Measurements from ENCODE around the gene POLR2E. TPM values are rescaled to one million over a fixed set of nuclear protein-coding genes. Genes with fewer than 3 reads are reported as not detected.
A peak's percentile ranks its signal among the peaks of the same experiment; 100 is the strongest.

Gene POLR2E
- total and polyA plus RNA-seq, 2 experiments from 2014 or later = 371 to 487 TPM

GRCh38 chr19:1039646-1040475, 55.3 kb downstream of the POLR2E start, which contains the start of gene ABCA7:
Gene ABCA7 (plus strand): TSS chr19:1040107. CDS start chr19:1041362, 1,255 bp downstream.
- TF ChIP-seq CTCF (IDR thresholded peaks at IDR 0.05; ENCODE audit: low read depth, low read length) = no peak
- Histone ChIP-seq H3K4me1 (ENCODE audit: low read depth) (peaks cover 8% of the 10 kb centered on the region), H3K36me3 (peaks cover 19% of the 10 kb centered on the region), H3K27me3 (no peaks in the 10 kb centered on the region), H3K9me3 (ENCODE audit: low read depth) (no peaks in the 10 kb centered on the region), H3K27ac (peak within 1 kb of the TSS; percentile 53), H3K4me3 (peak within 1 kb of the TSS; percentile 38)
- DNase-seq (ENCODE audit: low read depth in 1 of 2, low spot score in 1 of 2) = peak; percentile 98 to 99

GRCh38 chr19:1038978-1039645, 56.1 kb downstream of the POLR2E start:
- H3K27me3 ChIP-seq = no peaks in the 10 kb centered on the region
- peak overlapping the region; percentile 53 for H3K27ac ChIP-seq
- DNase-seq (ENCODE audit: low read depth in 1 of 2, low spot score in 1 of 2) = peak in 1 of 2 donors; percentile 48
- no peak for TF ChIP-seq CTCF (IDR thresholded peaks at IDR 0.05; ENCODE audit: low read depth, low read length)
- no peak overlapping the region for H3K4me3 ChIP-seq
- H3K36me3 ChIP-seq = peaks cover 19% of the 10 kb centered on the region
- no peaks in the 10 kb centered on the region for H3K9me3 ChIP-seq (ENCODE audit: low read depth)
- H3K4me1 ChIP-seq (ENCODE audit: low read depth) = peaks cover 8% of the 10 kb centered on the region

GRCh38 chr19:1037621-1038064, 57.5 kb downstream of the POLR2E start:
- Histone ChIP-seq H3K27me3 (no peaks in the 10 kb centered on the region), H3K27ac (no peak overlapping the region), H3K36me3 (peaks cover 27% of the 10 kb centered on the region), H3K9me3 (ENCODE audit: low read depth) (no peaks in the 10 kb centered on the region), H3K4me3 (no peak overlapping the region), H3K4me1 (ENCODE audit: low read depth) (peaks cover 8% of the 10 kb centered on the region)
- no peak for DNase-seq (ENCODE audit: low read depth in 1 of 2, low spot score in 1 of 2)
- no peak for TF ChIP-seq CTCF (IDR thresholded peaks at IDR 0.05; ENCODE audit: low read depth, low read length)

Other genes with a start within 250 kb of the POLR2E start
- gene ELANE, start 243.1 kb downstream of the POLR2E start, total RNA-seq = not detected in 2 replicates
- gene ELANE, start 243.1 kb downstream of the POLR2E start, polyA plus RNA-seq = not detected in 2 replicates
- 1.6 and 2.9 TPM in 2 replicates for gene CFD, start 235.7 kb downstream of the POLR2E start, total RNA-seq
- 3.1 and 6.5 TPM in 2 replicates for gene CFD, start 235.7 kb downstream of the POLR2E start, polyA plus RNA-seq
- gene MED16, start 202.2 kb downstream of the POLR2E start, total RNA-seq = 61.9 and 67.2 TPM in 2 replicates
- gene MED16, start 202.2 kb downstream of the POLR2E start, polyA plus RNA-seq = 104 and 145 TPM in 2 replicates
- gene RNU6-9, start 201.9 kb downstream of the POLR2E start, total RNA-seq = not detected in 2 replicates
- not detected in 2 replicates for gene RNU6-9, start 201.9 kb downstream of the POLR2E start, polyA plus RNA-seq
- gene R3HDM4, start 182.2 kb downstream of the POLR2E start, total RNA-seq = 60.3 and 66.2 TPM in 2 replicates
- gene R3HDM4, start 182.2 kb downstream of the POLR2E start, polyA plus RNA-seq = 82.1 and 86.7 TPM in 2 replicates
- gene KISS1R, start 178.0 kb downstream of the POLR2E start, total RNA-seq = 0.46 and 1.2 TPM in 2 replicates
- 1.9 and 3.2 TPM in 2 replicates for gene KISS1R, start 178.0 kb downstream of the POLR2E start, polyA plus RNA-seq
- gene ARID3A, start 169.3 kb downstream of the POLR2E start, total RNA-seq = 59.7 and 62.3 TPM in 2 replicates
- gene ARID3A, start 169.3 kb downstream of the POLR2E start, polyA plus RNA-seq = 39.1 and 48.7 TPM in 2 replicates
- gene WDR18, start 111.0 kb downstream of the POLR2E start, total RNA-seq = 136 and 143 TPM in 2 replicates
- gene WDR18, start 111.0 kb downstream of the POLR2E start, polyA plus RNA-seq = 241 and 262 TPM in 2 replicates
- gene GRIN3B, start 95.0 kb downstream of the POLR2E start, total RNA-seq = 5.4 and 8.5 TPM in 2 replicates
- 3.0 and 4.9 TPM in 2 replicates for gene GRIN3B, start 95.0 kb downstream of the POLR2E start, polyA plus RNA-seq
- 228 and 370 TPM in 2 replicates for gene TMEM259, start 74.3 kb downstream of the POLR2E start, total RNA-seq
- 403 and 445 TPM in 2 replicates for gene TMEM259, start 74.3 kb downstream of the POLR2E start, polyA plus RNA-seq
- not detected in 2 replicates for gene RNU6-2, start 73.9 kb downstream of the POLR2E start, total RNA-seq
- not detected in 2 replicates for gene RNU6-2, start 73.9 kb downstream of the POLR2E start, polyA plus RNA-seq
- 158 TPM in 2 replicates for gene CNN2, start 68.8 kb downstream of the POLR2E start, total RNA-seq
- gene CNN2, start 68.8 kb downstream of the POLR2E start, polyA plus RNA-seq = 183 and 185 TPM in 2 replicates
- 43.6 and 44.0 TPM in 2 replicates for gene ABCA7, start 55.3 kb downstream of the POLR2E start, total RNA-seq
- gene ABCA7, start 55.3 kb downstream of the POLR2E start, polyA plus RNA-seq = 36.8 and 60.4 TPM in 2 replicates
- 88.6 and 133 TPM in 2 replicates for gene ARHGAP45, start 28.2 kb downstream of the POLR2E start, total RNA-seq
- 39.3 and 67.5 TPM in 2 replicates for gene ARHGAP45, start 28.2 kb downstream of the POLR2E start, polyA plus RNA-seq
- 759 and 903 TPM in 2 replicates for gene GPX4, start 8.6 kb upstream of the POLR2E start, total RNA-seq
- 826 and 860 TPM in 2 replicates for gene GPX4, start 8.6 kb upstream of the POLR2E start, polyA plus RNA-seq
- 23.0 and 28.5 TPM in 2 replicates for gene SBNO2, start 78.9 kb upstream of the POLR2E start, total RNA-seq
- 6.8 and 11.8 TPM in 2 replicates for gene SBNO2, start 78.9 kb upstream of the POLR2E start, polyA plus RNA-seq
- 140 and 180 TPM in 2 replicates for gene STK11, start 110.4 kb upstream of the POLR2E start, total RNA-seq
- gene STK11, start 110.4 kb upstream of the POLR2E start, polyA plus RNA-seq = 122 and 154 TPM in 2 replicates
- 21.1 and 29.1 TPM in 2 replicates for gene CBARP, start 142.6 kb upstream of the POLR2E start, total RNA-seq
- gene CBARP, start 142.6 kb upstream of the POLR2E start, polyA plus RNA-seq = 22.1 and 30.6 TPM in 2 replicates
- gene ATP5F1D, start 146.4 kb upstream of the POLR2E start, total RNA-seq = 188 and 355 TPM in 2 replicates
- gene ATP5F1D, start 146.4 kb upstream of the POLR2E start, polyA plus RNA-seq = 505 and 638 TPM in 2 replicates
- gene MIDN, start 153.2 kb upstream of the POLR2E start, total RNA-seq = 45.6 and 89.2 TPM in 2 replicates
- gene MIDN, start 153.2 kb upstream of the POLR2E start, polyA plus RNA-seq = 58.1 and 76.0 TPM in 2 replicates
- gene CIRBP, start 174.0 kb upstream of the POLR2E start, total RNA-seq = 1,112 and 2,236 TPM in 2 replicates
- gene CIRBP, start 174.0 kb upstream of the POLR2E start, polyA plus RNA-seq = 716 and 851 TPM in 2 replicates
- 31.2 and 44.9 TPM in 2 replicates for gene FAM174C, start 180.2 kb upstream of the POLR2E start, total RNA-seq
- gene FAM174C, start 180.2 kb upstream of the POLR2E start, polyA plus RNA-seq = 34.0 and 34.4 TPM in 2 replicates
- gene EFNA2, start 190.5 kb upstream of the POLR2E start, total RNA-seq = 13.0 and 16.9 TPM in 2 replicates
- 0.34 and 0.44 TPM in 2 replicates for gene EFNA2, start 190.5 kb upstream of the POLR2E start, polyA plus RNA-seq

Data from cardiac muscle cell (in vitro differentiated cells and primary cell).